Cardiac septum (tissue), 1 donor: ENCODE data around the gene NAT16. TPM values are rescaled to one million over a fixed set of nuclear protein-coding genes. Genes with fewer than 3 reads are reported as not detected.

Experiments
- microRNA-seq: library from miRNA; unstranded; fragments of <30 nt; microRNA quantifications from one replicate; pipeline ENCODE4 v1.2.0, GENCODE V29; 2020
- total RNA-seq: library from RNA; stranded (reverse); fragmentation: NEBNext Ultra II Directional; extraction: Animal tissue kit (Norgen Biotek cat#: 25700); gene quantifications from one replicate; pipeline ENCODE4 v1.2.1, GENCODE V29; 2021
- donor health status: DM: no; HTN: no; CAD: no.

NAT16 gene
- total RNA-seq, 1 donor from 2014 or later: not detected

Small RNA genes within 50 kb of the gene (microRNA-seq; reads per million reads assigned to microRNA genes)
- gene MIR4653: not detected

Other genes with a start within 250 kb of the NAT16 start
- gene MUC3A, start 230.8 kb downstream of the NAT16 start, total RNA-seq: 0.86 TPM
- 0.19 TPM for gene MUC12, start 210.7 kb downstream of the NAT16 start, total RNA-seq
- gene MUC17, start 160.2 kb downstream of the NAT16 start, total RNA-seq: not detected
- 16.6 TPM for gene TRIM56, start 94.8 kb downstream of the NAT16 start, total RNA-seq
- 27.2 TPM for gene SERPINE1, start 53.2 kb downstream of the NAT16 start, total RNA-seq
- 12.1 TPM for gene AP1S1, start 25.8 kb downstream of the NAT16 start, total RNA-seq
- 0.08 TPM for gene VGF, start 14.7 kb downstream of the NAT16 start, total RNA-seq
- not detected for gene MOGAT3, start 20.7 kb upstream of the NAT16 start, total RNA-seq
- gene PLOD3, start 37.3 kb upstream of the NAT16 start, total RNA-seq: 43.9 TPM
- gene ZNHIT1, start 37.9 kb upstream of the NAT16 start, total RNA-seq: 50.1 TPM
- gene CLDN15, start 57.5 kb upstream of the NAT16 start, total RNA-seq: 2.6 TPM
- gene FIS1, start 64.8 kb upstream of the NAT16 start, total RNA-seq: 284 TPM
- 24.7 TPM for gene IFT22, start 141.5 kb upstream of the NAT16 start, total RNA-seq
- gene COL26A1, start 182.6 kb upstream of the NAT16 start, total RNA-seq: not detected